Thyroid gland (tissue), 4 donors: ENCODE results near the gene GDPD1. TPM values are rescaled to one million over a fixed set of nuclear protein-coding genes. Genes with fewer than 3 reads are reported as not detected.

Experiments
- DNase-seq, 2 donors: peaks; one replicate each; pipeline ENCODE4 v3.0.0-alpha.2; 2019
- H3K27ac ChIP-seq, 3 donors: fragments of 200-600 bp; sonication (generic); 1 replicate in 2 of 3; 2 replicates in 1 of 3; pipeline ENCODE4 v1.5.1; 2016 to 2019; ENCODE audit warnings: mild to moderate bottlenecking in 1 of 3, moderate library complexity in 1 of 3
- H3K27me3 ChIP-seq: fragments of 200-600 bp; sonication (generic); one replicate; pipeline ENCODE4 v1.5.1; 2019
- H3K36me3 ChIP-seq, 2 donors: fragments of 200-600 bp; sonication (generic); one replicate each; pipeline ENCODE4 v1.5.1; 2016 to 2019
- H3K4me1 ChIP-seq, 2 donors: fragments of 200-600 bp; sonication (generic); one replicate each; pipeline ENCODE4 v1.5.1; 2017 to 2019
- H3K4me3 ChIP-seq, 3 donors: fragments of 200-600 bp; sonication (generic); replicated peaks in 1 of 3; 1 replicate in 2 of 3; 2 replicates in 1 of 3; pipeline ENCODE4 v1.5.1; 2016; ENCODE audit warnings: mild to moderate bottlenecking in 1 of 3
- H3K9me3 ChIP-seq: fragments of 200-600 bp; sonication (generic); one replicate; pipeline ENCODE4 v1.5.1; 2017
- POLR2A ChIP-seq, 2 donors: fragments of 450-650 bp; IDR thresholded peaks; one replicate each; pipeline ENCODE4 v1.6.1; 2017; ENCODE audit warnings: antibody characterized with exemption in 2 of 2, mild to moderate bottlenecking in 2 of 2, moderate library complexity in 1 of 2
- WGBS, 2 donors: methylation state at CpG; one replicate each; pipeline ENCODE4 v1.1.5; 2017; 5-methylcytosine and 5-hydroxymethylcytosine counted together
- intact Hi-C: fragments of 100-400 bp; cut with DNase I; formaldehyde crosslinking; loops from one replicate; pipeline ENCODE4 v1.15.1; 2023
- total RNA-seq, 4 donors: library from RNA; depleted of rRNA; stranded (reverse); fragments of >200 nt; gene quantifications; one replicate each; pipeline ENCODE4 v1.2.3, GENCODE V29; 2016
- TF ChIP-seq, protein P1 (sequence below), 6 experiments: fragments of 200-600 bp in 3 of 6; fragments of 450-650 bp in 3 of 6; sonication (generic) in 3 of 6; IDR thresholded peaks; one replicate each; pipeline ENCODE4 v1.5.1; 2016 to 2019; ENCODE audit warnings: antibody characterized with exemption in 6 of 6, mild to moderate bottlenecking in 2 of 6, inconsistent platforms in 1 of 6, moderate library complexity in 1 of 6

GDPD1 gene
- total RNA-seq, 4 donors from 2014 or later = 1.0 to 3.7 (median 3.5) TPM

DNA sequence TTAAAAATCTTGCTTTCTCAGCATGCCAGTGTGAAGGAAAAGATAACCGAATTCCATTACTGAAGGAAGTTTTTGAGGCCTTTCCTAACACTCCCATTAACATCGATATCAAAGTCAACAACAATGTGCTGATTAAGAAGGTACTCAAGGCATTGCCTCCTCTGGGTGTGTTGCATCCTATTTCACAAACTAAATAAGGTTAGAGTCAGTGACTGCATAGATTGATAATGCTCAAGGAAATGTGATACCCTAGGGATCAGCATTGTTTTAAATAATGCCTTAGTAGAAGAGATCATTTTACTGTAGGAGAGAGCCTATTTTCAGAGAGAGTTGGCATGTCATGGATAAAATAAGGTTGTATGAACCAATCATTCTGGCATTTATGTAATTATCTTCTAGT is 36.8 kb downstream of the GDPD1 start:
- no peaks in the 10 kb centered on the region for H3K9me3 ChIP-seq
- no peak overlapping the region for H3K27ac ChIP-seq
- DNase-seq = no peak
- TF ChIP-seq, protein P1, sequence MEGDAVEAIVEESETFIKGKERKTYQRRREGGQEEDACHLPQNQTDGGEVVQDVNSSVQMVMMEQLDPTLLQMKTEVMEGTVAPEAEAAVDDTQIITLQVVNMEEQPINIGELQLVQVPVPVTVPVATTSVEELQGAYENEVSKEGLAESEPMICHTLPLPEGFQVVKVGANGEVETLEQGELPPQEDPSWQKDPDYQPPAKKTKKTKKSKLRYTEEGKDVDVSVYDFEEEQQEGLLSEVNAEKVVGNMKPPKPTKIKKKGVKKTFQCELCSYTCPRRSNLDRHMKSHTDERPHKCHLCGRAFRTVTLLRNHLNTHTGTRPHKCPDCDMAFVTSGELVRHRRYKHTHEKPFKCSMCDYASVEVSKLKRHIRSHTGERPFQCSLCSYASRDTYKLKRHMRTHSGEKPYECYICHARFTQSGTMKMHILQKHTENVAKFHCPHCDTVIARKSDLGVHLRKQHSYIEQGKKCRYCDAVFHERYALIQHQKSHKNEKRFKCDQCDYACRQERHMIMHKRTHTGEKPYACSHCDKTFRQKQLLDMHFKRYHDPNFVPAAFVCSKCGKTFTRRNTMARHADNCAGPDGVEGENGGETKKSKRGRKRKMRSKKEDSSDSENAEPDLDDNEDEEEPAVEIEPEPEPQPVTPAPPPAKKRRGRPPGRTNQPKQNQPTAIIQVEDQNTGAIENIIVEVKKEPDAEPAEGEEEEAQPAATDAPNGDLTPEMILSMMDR (IDR thresholded peaks at IDR 0.05) = no peak
- no peak for TF ChIP-seq POLR2A (IDR thresholded peaks at IDR 0.05)
- intact Hi-C loops = no loop called here
- H3K4me3 ChIP-seq = no peak overlapping the region
- WGBS, 2 donors = 68 to 78% methylated on average over 2 of the region's 2 CpGs
- no peaks in the 10 kb centered on the region for H3K4me1 ChIP-seq
- no peaks in the 10 kb centered on the region for H3K27me3 ChIP-seq
- H3K36me3 ChIP-seq = no peaks in the 10 kb centered on the region

DNA sequence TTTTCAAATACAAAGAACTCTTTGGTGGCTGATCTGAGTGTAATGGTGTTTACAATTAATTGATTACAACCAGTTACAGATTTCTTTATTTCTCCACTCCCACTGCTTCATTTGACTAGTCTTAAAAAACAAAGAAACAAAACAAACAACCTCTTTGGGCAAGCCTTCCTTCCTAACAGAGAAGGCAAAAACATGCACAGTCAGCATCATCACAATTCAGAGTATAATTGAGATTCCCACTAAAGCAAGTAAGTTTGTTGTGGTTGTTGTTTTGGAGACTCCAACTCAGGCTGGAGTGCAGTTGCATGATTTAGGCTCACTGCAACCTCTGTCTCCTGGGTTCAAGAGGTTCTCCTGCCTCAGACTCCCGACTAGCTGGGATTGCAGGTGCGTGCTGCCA is 40.4 kb downstream of the GDPD1 start:
- Histone ChIP-seq H3K4me1 (no peaks in the 10 kb centered on the region), H3K4me3 (no peak overlapping the region), H3K27me3 (no peaks in the 10 kb centered on the region), H3K9me3 (no peaks in the 10 kb centered on the region), H3K36me3 (no peaks in the 10 kb centered on the region), H3K27ac (no peak overlapping the region)
- TF ChIP-seq, protein P1 (IDR thresholded peaks at IDR 0.05) = no peak
- TF ChIP-seq POLR2A (IDR thresholded peaks at IDR 0.05) = no peak
- intact Hi-C loops = no loop called here
- 95 to 100% methylated on average over 2 of the region's 2 CpGs for WGBS, 2 donors
- DNase-seq = no peak

- DNase-seq = no peak
- H3K27me3 ChIP-seq = no peaks in the 10 kb centered on the region
- H3K4me3 ChIP-seq = no peak overlapping the region
- intact Hi-C loops = no loop called here
- TF ChIP-seq POLR2A (IDR thresholded peaks at IDR 0.05) = no peak
- TF ChIP-seq, protein P1 (IDR thresholded peaks at IDR 0.05) = no peak
- H3K4me1 ChIP-seq = no peaks in the 10 kb centered on the region
- no peaks in the 10 kb centered on the region for H3K36me3 ChIP-seq
- H3K9me3 ChIP-seq = no peaks in the 10 kb centered on the region
- 89 to 91% methylated on average over 4 of the region's 4 CpGs for WGBS, 2 donors
- H3K27ac ChIP-seq = no peak overlapping the region
Measured at GRCh38 chr17:59266745-59267144, 46.4 kb downstream of the GDPD1 start.

DNA sequence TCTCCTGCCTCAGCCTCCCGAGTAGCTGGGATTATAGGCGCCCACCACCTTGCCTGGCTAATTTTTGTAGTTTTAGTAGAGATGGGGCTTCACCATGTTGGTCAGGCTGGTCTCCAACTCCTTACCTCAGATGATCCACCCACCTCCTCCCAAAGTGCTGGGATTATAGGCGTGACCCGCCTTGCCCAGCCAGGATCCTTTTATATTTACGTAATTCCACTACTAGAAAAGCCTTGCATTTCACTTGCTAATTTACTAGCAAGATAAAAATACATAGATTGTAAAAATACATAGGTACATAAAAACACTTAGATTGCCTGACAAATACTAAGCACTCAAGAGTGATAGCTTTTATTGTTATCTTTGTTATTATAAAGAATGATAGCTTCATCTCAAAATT is 47.5 kb downstream of the GDPD1 start:
- Histone ChIP-seq H3K36me3 (no peaks in the 10 kb centered on the region), H3K4me1 (no peaks in the 10 kb centered on the region), H3K27ac (no peak overlapping the region), H3K4me3 (no peak overlapping the region), H3K27me3 (no peaks in the 10 kb centered on the region), H3K9me3 (no peaks in the 10 kb centered on the region)
- intact Hi-C loops = no loop called here
- DNase-seq = no peak
- TF ChIP-seq, protein P1 (IDR thresholded peaks at IDR 0.05) = no peak
- TF ChIP-seq POLR2A (IDR thresholded peaks at IDR 0.05) = no peak
- WGBS, 2 donors = 94 to 96% methylated on average over 5 of the region's 5 CpGs

GRCh38 chr17:59275618-59276017 is 55.3 kb downstream of the GDPD1 start:
- Histone ChIP-seq H3K4me3 (no peak overlapping the region), H3K9me3 (no peaks in the 10 kb centered on the region), H3K4me1 (no peaks in the 10 kb centered on the region), H3K27me3 (no peaks in the 10 kb centered on the region), H3K36me3 (no peaks in the 10 kb centered on the region), H3K27ac (no peak overlapping the region)
- intact Hi-C loops = no loop called here
- 88% methylated on average over 1 of the region's 1 CpG for WGBS, 2 donors
- TF ChIP-seq, protein P1 (IDR thresholded peaks at IDR 0.05) = no peak
- TF ChIP-seq POLR2A (IDR thresholded peaks at IDR 0.05) = no peak
- DNase-seq = no peak
